Activated CD4-positive, alpha-beta T cell treated with anti-CD3 and anti-CD28 coated beads, Interleukin-2, amount 50 U/mL, for 1 hour (primary cell): Measurements from ENCODE around the gene PUS3.
"Not testable (repeated sequence)": the region's sequence is repeated elsewhere in the genome, so short reads cannot be mapped to it uniquely, and the experiment has no call there.

Experiments used
- DNase-seq: peaks from one replicate; pipeline ENCODE4 v3.0.0-alpha.2; 2020

PUS3 gene

DNA sequence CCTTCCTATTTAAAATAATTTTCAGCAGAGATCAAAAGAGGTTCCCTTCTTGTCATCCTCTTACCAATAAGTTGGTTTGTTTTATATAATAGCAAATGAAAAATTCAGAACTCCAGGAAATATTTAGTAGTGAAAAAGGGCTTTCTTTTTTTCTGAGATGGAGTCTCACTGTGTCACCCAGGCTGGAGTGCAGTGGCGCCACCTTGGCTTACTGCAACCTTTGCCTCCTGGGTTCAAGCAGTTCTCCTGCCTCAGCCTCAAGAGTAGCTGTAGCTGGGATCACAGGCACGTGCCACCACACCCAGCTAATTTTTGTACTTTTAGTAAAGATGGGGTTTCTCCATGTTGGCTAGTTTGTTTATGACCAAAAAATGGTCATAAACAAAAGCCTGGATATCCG is 11.6 kb upstream of the PUS3 start:
- DNase-seq: not testable (repeated sequence)

DNA sequence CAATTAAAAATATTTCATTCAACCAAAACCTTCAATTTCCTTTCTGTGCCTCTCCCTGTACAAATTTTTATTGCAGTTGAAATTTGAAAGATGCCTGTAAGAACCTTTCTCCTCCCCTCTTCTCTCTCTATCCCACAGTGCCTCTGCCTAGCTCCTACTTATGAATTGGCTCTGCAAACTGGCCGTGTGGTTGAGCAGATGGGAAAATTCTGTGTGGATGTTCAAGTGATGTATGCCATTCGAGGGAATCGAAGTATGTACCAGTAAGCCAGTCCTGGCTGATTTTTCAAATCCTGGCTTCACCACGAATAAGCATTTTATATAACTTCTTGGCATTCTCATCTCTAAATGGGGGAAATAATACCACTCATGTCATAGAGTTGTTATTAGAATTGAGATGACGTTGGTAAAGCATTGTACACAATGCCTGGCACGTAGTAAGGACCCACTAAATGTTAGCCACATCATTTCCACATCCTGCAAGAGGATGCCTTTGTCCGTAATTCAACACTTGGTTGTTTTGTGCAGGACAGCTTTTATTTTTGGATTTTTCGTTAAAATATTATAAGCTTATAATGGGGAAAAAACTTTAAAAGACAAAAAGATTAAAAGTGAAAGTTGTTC is 7.3 kb upstream of the PUS3 start:
- no peak for DNase-seq

DNA sequence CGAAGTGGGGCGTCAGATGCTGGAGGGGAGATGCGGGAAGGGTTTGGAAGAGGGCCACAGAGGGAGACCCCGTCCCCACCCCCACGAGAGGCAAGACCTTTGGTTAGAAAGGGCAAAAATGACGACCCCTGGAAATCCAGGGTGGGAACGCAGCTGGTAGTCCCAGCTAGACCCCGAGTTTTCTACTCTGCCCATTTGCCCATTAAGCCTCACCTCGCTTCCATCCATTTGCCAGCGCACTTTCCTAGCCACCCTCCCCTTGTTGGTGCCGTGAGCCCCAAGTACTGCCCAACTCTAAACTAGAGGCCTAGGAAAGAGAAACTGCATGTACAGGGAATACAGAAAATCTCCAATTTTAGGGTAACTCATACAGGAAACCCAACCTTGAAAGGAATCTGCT is 1.7 kb upstream of the PUS3 start:
- no peak for DNase-seq

DNA sequence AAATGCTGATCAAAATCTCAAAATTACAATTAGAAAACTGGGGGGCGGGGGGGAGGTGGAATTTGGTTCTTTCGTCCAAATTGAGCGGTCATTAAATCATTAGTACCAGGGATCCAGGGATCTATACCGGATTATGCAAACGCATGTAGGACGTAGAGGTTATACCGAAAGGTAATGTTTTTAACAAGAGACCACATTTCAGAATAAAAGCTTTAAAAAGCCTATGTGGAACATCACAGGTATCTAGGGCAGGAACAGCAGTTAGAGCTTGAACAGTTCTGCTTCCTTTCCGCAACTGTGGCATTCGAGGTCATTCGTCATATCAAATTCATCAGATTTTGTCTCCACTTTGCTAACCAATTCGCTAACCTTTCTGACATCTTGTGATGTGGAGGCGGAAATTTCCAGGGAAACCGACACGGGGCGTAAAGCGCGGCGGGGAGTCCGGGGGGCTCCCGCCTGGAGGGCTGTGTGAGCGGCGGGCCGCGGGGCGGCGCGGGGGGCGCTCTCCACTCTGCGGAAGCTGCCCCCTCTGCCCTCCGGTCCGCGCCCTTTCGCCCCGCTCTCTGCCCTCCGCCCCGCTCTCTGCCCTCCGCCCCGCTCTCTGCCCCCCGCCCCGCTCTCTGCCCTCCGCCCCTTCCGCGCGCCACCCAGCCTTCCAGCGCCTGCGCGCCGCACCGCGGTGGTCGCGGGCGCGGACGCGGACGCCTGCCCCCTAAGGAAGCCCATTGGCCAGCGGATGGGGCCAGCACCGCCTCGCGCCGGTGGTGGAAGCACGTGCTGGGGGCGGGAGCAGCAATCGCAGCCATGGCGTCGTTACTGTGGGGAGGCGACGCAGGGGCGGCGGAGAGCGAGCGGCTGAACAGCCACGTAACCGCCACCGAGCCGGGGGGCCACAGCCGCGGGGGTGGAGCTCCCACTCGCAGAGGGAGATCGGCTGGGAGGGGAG is 979 bp upstream of the PUS3 start, which contains the start of gene DDX25:
Gene DDX25 (plus strand): TSS at position 798 of the 949 bp plus-strand sequence. CDS start 10 bp downstream, at position 808.
- no peak for DNase-seq

DNA sequence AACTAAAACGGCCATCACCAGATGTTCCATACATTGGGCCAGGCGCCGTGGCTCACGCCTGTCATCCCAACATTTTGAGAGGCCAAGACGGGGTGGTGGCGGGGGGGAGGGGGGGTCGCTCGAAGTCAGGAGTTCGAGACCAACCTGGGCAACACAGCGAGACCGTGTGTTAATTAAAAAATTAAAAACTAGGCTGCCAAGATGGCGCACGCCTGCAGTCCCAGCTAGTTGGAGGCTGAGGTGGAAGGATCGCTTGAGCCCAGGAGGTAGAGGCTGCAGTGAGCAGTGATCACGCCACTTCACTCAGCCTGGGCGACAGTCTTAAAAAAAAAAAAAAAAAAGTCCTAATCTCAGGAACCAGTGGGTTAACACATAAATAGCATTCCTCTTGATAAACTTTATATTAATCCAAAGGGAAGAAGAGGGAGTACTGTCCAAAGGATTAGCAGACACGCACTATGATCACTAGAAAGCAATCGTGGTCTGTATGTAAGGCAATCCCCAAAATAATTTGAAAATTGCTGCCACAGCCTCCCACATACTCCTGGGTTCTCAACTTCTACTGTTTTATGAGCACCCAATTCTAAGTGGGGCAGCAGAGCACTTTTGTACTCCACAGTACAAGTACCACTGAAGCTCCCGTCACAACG is 604 bp downstream of the PUS3 start:
- DNase-seq: no peak

DNA sequence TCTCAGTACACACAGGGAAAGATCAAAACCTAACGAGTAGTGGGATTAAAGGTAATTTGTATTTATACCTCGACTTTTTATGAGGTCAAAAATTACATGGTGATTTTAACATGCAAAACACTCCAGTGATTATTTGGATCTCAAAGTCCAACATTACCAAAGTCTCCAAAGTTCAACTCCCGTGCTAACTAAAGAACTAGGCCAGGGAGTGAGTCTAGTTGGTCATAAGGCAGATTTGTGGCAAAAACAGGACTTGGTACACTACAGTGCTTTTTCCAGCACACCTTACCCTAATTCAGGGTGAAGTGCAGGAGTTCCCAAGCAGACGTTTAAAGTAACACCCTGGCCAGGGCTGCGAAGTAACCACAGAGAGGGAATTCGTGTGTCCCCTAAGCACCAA is 1.1 kb downstream of the PUS3 start:
- DNase-seq: no peak

DNA sequence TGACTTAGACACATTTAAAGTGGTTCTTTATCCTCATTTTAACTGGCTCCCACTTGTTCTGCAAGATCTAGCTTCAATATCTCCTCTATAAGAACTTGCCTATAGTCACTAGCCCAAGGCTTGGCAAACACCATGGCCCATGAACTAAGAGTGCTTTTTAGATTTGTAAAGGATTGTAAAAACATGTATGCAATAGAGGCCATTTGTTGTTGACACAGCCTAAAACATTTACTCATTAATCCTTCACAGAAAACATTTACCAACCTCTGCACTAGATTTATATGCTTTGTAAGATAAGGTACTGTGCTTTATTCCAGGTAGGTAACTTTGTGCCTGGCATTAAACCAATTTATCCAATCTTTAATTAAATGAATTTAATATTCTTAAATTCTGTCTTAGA is 10.0 kb downstream of the PUS3 start:
- DNase-seq: no peak

DNA sequence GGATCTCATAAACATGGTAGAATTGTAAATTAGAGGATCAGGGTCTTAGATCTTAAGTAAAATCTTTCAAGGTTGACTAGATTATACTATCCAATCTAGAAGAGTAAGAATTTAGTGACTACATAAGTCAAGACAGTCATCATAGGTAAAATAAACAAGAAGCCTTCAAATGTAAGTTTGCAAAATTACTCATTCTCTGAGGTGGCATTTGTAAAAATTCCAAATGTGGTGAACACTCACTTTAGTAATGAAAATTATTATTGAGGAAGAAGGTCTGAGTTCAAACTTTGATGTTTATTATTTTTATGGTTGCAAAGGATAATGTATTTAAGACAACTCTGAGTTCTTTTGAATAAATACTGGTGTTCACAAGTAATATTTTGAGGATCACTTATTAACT is 10.9 kb downstream of the PUS3 start:
- no peak for DNase-seq

DNA sequence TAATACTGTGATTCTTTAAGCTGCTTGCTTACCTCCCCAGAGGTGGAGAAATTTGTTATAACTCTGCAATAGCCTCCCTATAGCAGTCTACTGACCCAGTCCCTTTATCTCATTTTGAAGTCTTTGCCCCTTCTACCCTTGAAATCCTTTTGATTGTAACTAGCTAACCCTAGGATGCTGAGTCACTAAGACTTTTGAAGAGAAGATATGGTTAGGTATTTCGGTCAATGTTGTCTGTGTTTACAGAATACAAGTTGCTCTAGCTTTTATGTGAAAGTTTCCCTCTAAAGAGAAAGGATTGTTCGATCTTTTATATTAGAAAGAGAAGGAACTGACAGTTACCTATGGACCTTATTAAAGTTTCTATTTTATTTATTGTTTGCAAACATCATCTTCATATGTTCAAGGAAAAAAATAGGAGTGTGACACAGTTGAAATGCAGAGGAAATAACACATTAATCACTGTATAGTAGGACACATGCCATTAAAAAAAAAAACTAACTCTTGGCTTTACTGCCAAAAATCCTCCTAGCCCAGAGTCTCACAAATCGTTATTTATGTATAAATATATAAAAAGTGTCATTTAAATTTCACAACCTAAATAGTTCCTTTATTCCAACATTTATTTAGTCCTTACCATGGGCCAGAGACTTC is 12.4 kb downstream of the PUS3 start:
- no peak for DNase-seq

DNA sequence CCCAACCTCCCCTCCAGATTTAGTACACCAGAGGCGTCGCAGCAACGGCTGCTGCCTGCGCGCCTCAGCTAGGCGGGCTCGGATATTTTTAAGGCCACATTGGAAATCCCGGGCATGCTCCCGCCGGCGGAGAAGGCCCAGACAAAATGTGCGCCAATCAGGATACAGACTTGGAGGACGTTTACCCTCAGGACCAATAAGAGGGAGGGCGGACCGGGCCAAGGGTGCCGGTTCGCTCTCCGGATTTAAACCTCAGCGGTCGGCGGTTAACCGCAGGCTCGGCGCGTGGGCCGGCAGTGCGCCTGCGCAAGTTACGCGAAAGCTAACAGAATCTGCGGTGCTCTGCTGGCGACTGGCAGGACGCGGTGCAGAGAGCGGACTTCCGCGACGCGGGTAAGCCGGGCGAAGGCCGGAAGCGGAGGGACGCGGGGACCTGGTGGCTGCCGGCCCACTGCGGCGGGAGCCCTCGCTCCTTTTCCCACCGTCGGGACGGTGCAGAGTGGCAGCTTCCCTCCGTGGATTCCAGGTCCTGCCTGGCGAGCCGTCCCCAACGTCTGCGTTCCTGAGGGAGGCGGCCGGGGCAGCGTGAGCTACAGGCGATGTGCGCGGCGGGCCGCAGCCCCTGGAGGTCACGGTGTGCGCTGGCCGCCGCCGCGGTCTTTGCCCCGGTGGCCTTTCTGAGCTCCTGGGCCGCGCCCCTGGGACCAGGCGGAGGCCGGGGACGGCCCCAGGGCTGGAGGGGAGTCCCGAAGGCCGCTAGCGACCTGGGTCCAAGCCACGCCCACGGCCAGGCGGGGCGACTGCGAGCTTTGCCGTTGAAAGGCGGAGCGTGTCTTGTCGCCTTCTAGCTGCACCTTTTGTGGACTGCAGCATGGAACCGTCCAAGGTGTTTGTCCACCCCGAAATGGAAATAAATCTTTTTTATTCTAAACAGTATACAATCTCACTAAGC is 15.4 kb downstream of the PUS3 start, which contains the start of gene HYLS1:
Gene HYLS1 (plus strand): TSS at position 296 of the 952 bp plus-strand sequence. CDS start 11,701 bp downstream, outside the sequence.
- DNase-seq: peak; percentile 93

DNA sequence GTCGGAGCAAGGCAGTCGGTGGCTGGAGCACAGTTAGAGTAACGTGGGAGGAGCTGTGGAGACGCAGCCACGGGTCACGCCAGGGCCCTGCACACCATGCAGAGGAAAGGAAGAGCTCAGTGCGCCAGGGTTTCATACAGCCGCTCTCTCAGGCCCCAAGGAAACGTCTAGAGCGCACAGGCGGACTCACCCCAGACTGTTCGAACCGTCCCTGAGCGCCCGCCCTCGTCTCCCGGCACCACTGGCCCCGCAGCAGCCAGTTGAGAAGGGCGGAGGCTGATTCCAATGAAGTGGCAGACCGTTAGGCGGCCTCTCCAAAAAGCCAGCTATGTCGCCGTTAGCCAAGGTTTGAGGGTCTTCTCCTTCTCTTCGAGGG is 16.0 kb downstream of the PUS3 start:
- DNase-seq: peak; percentile 34

DNA sequence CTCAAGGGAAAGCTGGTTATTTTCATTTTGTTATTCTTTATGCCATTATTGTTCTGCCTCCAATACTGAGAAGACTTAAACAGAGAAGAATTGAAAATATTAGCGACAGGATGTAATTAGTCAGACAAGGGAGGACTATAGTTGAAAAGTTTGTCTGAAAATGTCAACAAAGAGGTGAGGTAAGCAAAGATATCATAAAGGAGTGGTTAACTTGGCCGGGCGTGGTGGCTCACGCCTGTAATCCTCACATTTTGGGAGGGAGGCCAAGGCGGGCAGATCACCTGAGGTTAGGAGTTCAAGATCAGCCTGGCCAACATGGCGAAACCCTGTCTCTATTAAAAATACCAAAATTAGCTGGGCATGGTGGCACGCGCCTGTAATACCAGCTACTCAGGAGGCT is 19.6 kb downstream of the PUS3 start:
- no peak for DNase-seq

DNA sequence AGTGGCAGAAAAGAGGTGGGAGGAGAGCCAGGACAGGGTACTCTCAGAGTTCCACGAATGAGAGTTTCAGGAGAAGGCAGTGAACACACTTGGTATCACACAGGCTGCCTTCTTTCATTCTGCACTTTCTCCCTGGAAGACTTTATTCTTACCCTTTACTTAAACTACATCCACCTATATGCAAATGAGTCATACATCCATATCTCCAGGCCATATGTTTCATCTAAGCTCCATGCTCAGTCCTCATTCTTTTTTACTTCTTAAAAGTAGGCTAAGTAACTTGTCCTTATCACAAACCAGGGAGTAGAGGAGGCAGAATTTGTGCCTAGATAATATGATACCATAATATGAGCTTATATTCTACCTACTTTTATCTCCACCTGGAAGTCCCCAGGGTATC is 21.7 kb downstream of the PUS3 start:
- no peak for DNase-seq

DNA sequence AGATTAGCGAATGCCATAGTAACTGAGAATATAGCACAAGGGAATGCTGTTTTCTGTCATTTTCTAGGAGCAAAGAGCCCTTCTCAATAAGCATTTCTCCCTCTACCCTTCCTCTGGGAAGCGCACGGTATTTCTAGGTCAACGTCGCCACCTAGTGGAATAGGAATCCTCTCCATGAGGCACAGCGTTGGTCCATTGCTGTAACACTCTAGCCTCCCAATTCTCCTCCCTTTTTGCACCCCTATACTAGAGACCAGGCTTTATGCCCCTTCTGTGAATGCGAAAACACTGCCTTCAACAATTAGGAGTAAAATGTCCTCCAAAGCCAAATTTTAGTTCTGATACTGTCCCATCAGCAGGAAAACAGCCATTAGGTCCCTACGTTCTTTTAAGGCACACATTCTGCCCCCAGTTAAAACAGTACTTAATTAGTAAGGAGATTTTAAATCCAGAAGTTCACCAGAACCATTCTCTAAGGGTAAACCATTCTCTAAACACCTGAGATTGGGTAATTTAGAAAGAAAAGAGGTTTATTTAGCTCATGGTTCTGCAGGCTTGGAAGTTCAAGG is 28.4 kb downstream of the PUS3 start:
- peak; percentile 25 for DNase-seq

DNA sequence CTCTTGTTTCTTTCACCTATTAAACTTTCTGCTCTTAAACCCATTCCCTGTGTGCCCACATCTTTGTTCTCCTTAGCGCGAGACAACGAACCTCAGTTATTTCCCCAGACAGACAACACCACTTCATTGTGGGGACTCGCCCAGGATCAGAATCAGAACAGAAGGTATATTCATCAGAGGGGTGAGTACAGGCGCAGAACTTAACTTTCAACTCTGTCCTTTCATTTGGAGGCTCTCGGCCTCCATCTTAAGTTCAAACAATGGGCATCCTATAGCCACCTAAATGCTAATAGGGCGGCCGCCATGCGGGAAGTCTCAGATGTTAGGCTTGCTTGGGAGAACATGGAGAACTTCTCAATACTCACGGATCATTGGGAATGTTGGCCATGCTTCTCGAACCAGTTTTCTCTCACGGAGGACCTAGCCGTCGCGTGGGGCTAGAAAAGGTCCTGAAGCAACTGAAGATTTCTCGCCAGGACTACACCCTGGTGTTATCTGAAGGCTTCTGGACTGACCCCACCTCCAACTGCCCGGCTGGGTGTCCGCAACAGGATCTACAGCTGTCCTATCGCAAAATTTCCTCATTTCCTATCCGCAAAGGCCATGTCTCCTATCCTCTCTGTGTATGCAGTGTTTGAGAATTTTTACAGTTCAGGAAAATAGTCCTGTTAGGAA is 29.0 kb downstream of the PUS3 start:
- no peak for DNase-seq

DNA sequence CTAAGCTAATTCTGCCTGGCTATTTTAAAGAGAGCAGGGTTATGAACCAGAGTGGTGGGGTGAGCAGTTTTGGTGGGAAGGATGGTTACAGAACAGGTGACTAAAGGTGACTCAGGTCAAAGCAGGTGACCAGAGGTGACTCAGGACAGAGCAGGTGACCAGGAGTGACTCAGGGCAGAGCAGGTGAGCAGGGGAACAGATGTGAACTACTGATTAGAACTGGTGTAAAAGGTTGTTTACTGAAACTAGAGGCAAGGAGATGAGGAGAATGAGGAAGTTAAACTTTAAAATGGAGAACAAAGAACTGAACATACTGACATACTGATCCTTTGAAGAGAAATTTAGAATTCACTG is 30.9 kb downstream of the PUS3 start:
- no peak for DNase-seq

DNA sequence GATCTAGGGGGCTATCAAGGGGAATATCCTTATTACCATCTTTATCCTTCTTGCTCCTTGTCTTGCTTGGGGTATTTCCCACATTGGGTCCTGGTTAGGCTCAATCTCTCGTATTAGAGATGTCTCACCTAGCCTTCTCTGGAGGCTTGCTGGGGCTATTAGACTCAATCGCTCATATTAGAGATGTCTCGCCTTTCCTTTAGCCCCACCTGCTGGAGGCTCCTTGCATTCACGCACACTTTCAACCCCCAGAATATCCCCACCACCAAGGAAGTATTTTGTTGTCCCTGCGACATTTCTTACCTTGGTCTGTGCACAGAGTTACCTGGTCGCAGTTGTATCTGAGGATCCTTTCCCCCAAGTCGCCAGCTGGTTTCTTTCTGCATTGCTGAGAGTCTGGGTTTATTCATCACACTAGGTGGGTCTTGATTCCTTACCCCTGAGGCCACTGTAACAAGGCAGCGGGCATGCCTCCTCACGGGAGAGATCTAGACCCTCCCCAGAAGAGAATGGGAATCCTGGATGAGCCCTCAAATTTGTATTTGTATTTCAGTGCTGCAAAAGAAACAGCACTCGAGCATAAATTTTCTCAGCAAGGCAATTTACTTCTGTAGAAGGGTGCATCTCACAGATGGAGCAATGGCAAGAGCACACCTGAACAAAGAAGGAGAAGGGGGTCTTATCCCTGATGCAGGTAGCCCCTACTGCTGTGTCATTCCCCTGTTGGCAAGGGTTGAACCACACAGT is 31.4 kb downstream of the PUS3 start:
- peak; percentile 4 for DNase-seq

DNA sequence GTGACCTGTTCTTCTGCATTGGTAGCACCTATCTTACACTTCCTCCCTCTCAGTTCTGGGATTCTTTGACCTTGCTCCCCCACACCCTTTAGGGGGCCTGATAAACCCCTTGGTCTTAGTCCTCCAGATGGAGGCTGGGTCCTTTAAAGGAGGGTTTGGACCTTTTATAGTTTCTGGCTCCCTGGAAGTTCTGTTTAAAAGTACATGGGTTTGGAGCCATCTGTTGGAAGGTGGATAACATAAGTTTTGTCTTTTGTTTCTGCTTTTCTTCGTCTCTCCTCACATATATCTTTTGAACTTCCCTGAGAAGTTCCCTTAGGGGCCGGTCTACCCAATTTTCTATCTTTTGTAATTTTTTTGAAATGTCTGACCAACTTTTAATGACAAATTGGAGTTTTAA is 33.5 kb downstream of the PUS3 start:
- DNase-seq: no peak

DNA sequence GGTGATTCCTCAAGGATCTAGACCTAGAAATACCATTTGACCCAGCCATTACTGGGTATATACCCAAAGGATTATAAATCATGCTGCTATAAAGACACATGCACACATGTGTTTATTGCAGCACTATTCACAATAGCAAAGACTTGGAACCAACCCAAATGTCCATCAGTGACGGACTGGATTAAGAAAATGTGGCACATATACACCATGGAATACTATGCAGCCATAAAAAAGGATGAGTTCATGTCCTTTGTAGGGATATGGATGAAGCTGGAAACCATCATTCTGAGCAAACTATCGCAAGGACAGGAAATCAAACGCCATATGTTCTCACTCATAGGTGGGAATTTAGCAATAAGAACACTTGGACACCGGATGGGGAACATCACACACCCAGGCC is 37.7 kb downstream of the PUS3 start:
- DNase-seq: not testable (repeated sequence)

DNA sequence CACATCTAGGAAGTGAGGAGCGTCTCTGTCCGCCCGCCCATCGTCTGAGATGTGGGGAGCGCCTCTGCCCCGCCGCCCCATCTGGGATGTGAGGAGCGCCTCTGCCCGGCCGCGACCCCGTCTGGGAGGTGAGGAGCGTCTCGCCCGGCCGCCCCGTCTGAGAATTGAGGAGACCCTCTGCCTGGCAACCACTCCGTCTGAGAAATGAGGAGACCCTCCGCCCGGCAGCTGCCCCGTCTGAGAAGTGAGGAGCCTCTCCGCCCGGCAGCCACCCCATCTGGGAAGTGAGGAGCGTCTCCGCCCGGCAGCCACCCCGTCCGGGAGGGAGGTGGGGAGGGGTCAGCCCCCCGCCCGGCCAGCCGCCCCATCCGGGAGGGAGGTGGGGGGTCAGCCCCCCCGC is 40.2 kb downstream of the PUS3 start:
- not testable (repeated sequence) for DNase-seq
